Epithelial cell of proximal tubule (primary cell): ENCODE results near the gene HEMK1. TPM values are rescaled to one million over a fixed set of nuclear protein-coding genes. Genes with fewer than 3 reads are reported as not detected.

Experiments
- DNase-seq: peaks from one replicate; pipeline ENCODE4 v3.0.0-alpha.2; 2011; ENCODE audit warnings: low read depth
- H3K4me3 ChIP-seq: 2 replicates; pipeline ENCODE4 v1.5.1; 2011; ENCODE audit warnings: low read depth, mild to moderate bottlenecking, low read length
- total RNA-seq: library from RNA; depleted of rRNA; stranded (reverse); fragments of >200 nt; gene quantifications from 2 replicates; pipeline ENCODE4 v1.2.3, GENCODE V29; 2015
- TF ChIP-seq, protein P1 (sequence below): conservative IDR thresholded peaks from 2 replicates; pipeline ENCODE4 v1.5.1; 2012; ENCODE audit warnings: low read depth, mild to moderate bottlenecking, low read length

Gene HEMK1
- total RNA-seq, 1 donor from 2014 or later = 13.7 TPM

DNA sequence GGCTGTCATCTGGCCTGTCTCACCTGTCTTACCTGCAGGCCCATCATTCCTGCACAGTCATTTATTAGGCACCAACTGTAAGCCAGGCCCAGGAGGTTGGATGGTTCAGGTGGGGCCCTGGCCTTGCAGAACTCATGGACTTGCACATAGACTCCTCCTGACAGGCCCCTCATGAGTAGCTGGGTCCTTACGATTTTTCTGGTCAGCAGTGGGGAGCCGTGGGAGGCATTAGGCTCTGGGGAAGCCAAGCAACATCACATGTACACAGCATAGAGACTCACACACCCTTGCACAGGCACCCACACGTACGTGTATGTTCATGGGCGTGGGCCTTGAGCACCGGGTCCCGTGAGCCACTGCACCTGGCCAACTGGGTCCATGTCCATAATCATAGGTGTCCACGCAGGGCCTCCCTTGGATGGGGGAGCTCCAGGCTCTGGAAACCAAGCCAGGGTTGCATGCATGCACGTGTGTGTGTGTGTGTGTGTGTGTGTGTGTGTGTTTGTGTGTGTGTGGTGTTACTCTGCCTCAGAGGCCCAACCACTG is 21.9 kb downstream of the HEMK1 start:
- DNase-seq = no peak
- TF ChIP-seq, protein P1, sequence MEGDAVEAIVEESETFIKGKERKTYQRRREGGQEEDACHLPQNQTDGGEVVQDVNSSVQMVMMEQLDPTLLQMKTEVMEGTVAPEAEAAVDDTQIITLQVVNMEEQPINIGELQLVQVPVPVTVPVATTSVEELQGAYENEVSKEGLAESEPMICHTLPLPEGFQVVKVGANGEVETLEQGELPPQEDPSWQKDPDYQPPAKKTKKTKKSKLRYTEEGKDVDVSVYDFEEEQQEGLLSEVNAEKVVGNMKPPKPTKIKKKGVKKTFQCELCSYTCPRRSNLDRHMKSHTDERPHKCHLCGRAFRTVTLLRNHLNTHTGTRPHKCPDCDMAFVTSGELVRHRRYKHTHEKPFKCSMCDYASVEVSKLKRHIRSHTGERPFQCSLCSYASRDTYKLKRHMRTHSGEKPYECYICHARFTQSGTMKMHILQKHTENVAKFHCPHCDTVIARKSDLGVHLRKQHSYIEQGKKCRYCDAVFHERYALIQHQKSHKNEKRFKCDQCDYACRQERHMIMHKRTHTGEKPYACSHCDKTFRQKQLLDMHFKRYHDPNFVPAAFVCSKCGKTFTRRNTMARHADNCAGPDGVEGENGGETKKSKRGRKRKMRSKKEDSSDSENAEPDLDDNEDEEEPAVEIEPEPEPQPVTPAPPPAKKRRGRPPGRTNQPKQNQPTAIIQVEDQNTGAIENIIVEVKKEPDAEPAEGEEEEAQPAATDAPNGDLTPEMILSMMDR = no peak
- no peak overlapping the region for H3K4me3 ChIP-seq

DNA sequence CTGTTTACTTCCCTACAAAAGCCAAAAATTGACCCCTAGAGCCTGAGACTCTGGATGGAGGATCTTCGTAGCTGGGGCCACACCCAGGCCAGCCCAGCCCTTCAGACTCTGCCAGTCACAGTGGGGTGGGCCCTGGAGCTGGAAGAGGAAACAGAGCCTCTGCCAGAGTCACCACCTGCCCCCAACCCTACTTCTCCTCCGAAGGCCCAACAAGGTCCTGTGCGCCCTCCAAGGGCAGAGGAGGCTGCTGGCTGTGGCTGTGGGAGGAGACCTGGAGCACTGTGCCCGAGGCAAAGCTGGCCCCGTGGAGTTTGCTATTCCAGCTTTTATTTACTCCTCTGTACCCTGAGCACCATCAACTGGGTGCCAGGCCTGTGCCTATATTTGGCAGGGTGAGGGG is 23.2 kb downstream of the HEMK1 start:
- TF ChIP-seq, protein P1 = no peak
- no peak overlapping the region for H3K4me3 ChIP-seq
- no peak for DNase-seq

DNA sequence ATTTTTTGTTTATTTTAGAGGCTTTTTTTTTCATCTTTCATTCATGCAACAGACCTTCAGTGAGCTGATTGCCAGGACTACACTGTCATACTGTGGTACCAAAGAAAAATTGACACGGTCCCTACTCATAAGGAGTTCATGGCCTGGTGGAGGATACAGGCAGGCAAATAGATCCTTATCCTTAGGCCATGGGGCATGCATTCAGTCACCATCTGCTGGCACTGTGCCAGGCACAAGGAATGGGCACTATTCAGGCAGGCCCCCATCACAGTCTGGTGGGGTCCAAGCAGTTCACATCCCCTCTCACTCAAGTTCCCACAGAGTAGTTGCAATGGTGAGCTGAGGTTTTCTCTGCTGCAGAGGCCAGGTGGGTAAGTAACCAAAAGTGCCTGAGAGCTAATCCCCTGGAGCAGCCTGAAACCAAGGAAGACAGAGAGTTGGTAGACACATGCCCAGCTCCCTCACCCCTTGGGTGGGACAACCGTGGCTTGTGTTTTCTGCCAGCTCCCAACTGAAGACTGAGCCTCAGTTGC is 25.0 kb downstream of the HEMK1 start:
- TF ChIP-seq, protein P1 = no peak
- DNase-seq = no peak
- no peak overlapping the region for H3K4me3 ChIP-seq

DNA sequence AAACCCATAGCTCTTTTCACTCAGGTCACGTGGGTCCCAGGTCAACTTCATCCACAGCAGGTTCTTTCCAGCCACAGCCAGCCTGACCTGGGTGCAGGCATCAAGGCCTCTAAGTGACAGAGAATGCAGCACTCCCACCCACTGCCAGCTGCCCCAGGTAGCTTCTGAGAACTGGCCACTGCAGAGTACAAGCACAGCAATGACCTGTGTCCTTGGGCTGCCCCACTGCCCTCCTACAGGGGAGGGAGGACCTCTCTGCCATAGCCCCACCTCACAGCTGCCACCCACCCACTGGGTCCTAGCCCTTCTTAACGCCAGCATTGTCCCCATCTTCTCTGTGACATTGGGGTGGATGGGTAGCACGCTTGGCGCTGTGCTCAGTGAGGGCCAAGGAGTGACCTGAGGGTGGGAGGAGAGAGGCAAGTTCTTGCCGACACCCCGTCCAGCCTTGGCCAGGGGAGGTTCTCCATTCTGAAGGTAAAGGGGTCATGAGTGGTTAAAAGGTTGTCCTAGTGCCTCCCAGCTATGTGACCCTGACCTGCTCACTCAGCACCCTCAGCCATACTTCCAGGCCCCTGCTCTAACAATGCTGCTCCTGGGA is 29.9 kb downstream of the HEMK1 start:
- TF ChIP-seq, protein P1 = no peak
- DNase-seq = no peak
- no peak overlapping the region for H3K4me3 ChIP-seq

DNA sequence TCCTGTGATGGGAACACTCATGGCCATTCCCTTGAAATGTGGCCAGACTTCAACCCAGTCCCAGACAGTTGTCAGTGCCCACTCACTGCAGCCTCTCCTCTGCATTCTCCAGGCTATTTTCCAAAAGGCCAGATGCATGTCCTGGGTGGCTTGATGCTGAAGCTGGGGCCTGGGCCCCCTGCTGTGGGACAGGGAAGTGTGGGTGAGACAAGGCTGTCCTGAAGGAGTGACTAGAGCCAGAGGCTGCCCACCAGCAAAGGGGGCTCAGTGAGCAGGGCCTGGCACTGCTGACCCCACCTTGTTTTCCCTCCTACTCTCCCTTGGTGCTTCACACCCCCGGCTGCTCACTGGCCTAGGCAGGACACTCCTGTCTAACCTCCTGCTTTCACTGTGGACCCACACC is 30.4 kb downstream of the HEMK1 start:
- H3K4me3 ChIP-seq = no peak overlapping the region
- no peak for DNase-seq
- TF ChIP-seq, protein P1 = no peak

DNA sequence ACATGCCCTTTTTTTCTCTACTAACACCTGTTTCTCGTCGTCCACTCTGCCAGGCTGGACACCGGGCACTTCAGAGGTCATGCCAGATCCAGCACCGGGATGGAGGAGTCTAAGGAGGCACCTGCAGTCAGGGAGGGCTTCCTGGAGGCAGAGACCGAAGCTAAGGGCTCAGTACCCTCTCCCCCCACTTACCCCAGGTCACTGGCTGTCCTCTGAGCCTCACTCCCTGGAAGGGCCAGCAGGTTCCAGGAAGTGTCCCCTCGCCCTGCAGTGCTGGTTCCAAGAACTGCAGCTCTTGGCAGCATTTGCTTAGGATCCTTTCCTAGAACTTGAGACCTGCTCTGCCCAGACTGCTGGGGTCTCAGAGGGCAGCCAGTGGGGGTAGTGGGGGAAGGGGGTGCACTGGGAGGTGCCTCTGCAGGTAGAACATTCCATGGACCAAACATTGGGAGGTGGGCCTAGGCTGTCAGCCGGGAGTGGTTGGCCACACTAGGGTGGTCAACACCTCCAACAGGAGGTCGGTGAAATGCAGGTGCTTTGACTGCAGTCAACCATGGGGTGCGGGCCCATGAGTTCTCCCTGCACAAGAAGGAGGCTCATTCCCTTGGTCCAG is 30.9 kb downstream of the HEMK1 start:
- DNase-seq = no peak
- TF ChIP-seq, protein P1 = no peak
- H3K4me3 ChIP-seq = no peak overlapping the region
